ENCODE data around the gene SLC2A13. TPM values are rescaled to one million over a fixed set of nuclear protein-coding genes. Genes with fewer than 3 reads are reported as not detected.
"Not testable (repeated sequence)": the region's sequence is repeated elsewhere in the genome, so short reads cannot be mapped to it uniquely, and the experiment has no call there.

The SLC2A13 gene
- total RNA-seq, 2 experiments from 2014 or later = 2.0 to 2.1 TPM

DNA sequence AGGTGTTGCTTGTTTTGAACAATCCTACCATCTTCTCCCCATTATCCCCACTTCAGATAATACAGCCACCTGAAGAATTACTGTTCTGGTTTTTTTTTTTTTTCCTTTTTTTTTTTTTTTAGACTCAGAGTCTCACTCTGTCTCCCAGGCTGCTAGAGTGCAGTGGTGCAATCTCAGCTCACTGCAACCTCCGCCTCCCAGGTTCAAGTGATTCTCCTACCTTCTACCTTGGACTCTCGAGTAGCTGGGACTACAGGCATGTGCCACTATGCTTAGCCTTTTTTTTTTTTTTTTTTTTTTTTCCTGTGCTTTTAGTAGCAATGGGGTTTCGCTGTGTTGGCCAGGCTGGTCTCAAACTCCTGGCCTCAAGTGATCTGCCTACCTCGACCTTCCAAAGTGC is 306.9 kb downstream of the SLC2A13 start:
- CTCF ChIA-PET = no interaction called here
- no peaks in the 10 kb centered on the region for H3K36me3 Mint-ChIP-seq (ENCODE audit: low read depth)
- H3K4me3 Mint-ChIP-seq = no peak overlapping the region
- intact Hi-C loops (cut with micrococcal nuclease) = no loop called here
- H3K9me3 Mint-ChIP-seq = no peaks in the 10 kb centered on the region
- H3K27me3 Mint-ChIP-seq (ENCODE audit: low read depth) = no peaks in the 10 kb centered on the region
- no peak overlapping the region for H3K27ac Mint-ChIP-seq
- no peaks in the 10 kb centered on the region for H3K4me1 Mint-ChIP-seq (ENCODE audit: low read depth)
- DNase-seq = no peak

- Mint-ChIP-seq H3K4me3 (no peak overlapping the region), H3K27me3 (ENCODE audit: low read depth) (no peaks in the 10 kb centered on the region), H3K9me3 (no peaks in the 10 kb centered on the region), H3K4me1 (ENCODE audit: low read depth) (no peaks in the 10 kb centered on the region), H3K36me3 (ENCODE audit: low read depth) (no peaks in the 10 kb centered on the region), H3K27ac (no peak overlapping the region)
- CTCF ChIA-PET = no interaction called here
- intact Hi-C loops (cut with micrococcal nuclease) = no loop called here
- no peak for DNase-seq
These were observed 307.5 kb downstream of the SLC2A13 start for GRCh38 chr12:39798429-39798828.

DNA sequence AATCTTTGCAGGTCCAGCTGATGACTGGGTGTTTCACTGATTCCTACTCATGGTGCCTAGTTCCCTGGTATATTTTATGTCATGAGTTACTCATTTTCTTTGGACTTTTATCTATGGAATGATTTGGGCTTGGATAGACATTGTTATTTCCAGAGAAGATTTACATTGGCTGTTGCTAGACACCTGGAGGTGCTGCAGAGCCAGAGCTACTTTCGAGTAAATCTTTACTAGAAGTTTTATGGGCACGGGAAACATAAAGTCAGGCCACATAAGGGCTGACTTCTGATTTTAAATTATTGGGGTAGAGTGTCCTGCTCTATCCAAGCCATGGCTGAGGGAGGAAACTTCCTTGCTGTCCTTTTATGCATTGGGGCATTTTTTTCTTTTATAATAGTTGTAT is 310.4 kb downstream of the SLC2A13 start:
- Mint-ChIP-seq H3K27ac (no peak overlapping the region), H3K27me3 (ENCODE audit: low read depth) (no peaks in the 10 kb centered on the region), H3K4me3 (no peak overlapping the region), H3K36me3 (ENCODE audit: low read depth) (no peaks in the 10 kb centered on the region), H3K4me1 (ENCODE audit: low read depth) (no peaks in the 10 kb centered on the region), H3K9me3 (no peaks in the 10 kb centered on the region)
- intact Hi-C loops (cut with micrococcal nuclease) = no loop called here
- CTCF ChIA-PET = no interaction called here
- no peak for DNase-seq

- CTCF ChIA-PET = no interaction called here
- DNase-seq = no peak
- Mint-ChIP-seq H3K4me3 (no peak overlapping the region), H3K36me3 (ENCODE audit: low read depth) (no peaks in the 10 kb centered on the region), H3K27me3 (ENCODE audit: low read depth) (no peaks in the 10 kb centered on the region), H3K27ac (no peak overlapping the region), H3K9me3 (no peaks in the 10 kb centered on the region), H3K4me1 (ENCODE audit: low read depth) (no peaks in the 10 kb centered on the region)
- intact Hi-C loops (cut with micrococcal nuclease) = no loop called here
These were observed 312.9 kb downstream of the SLC2A13 start for GRCh38 chr12:39792938-39793337.

DNA sequence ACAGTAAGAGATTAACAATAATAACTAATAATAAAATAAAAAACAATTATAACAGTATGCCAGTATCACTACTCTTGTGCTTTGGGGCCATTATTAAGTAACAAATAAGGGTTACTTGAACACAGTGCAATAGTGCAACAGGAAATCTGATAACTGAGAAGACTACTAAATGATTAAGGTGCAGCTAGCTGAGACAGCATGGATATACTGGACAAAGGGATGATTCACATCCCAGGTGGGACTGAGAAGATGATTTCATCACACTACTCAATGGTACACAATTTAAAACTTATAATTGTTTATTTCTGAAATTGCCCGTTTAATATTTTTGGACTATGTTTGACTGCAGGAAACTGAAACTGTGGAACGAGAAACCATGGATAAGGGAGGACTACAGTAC is 317.6 kb downstream of the SLC2A13 start:
- Mint-ChIP-seq H3K4me1 (ENCODE audit: low read depth) (no peaks in the 10 kb centered on the region), H3K27ac (no peak overlapping the region), H3K36me3 (ENCODE audit: low read depth) (no peaks in the 10 kb centered on the region), H3K9me3 (no peaks in the 10 kb centered on the region), H3K27me3 (ENCODE audit: low read depth) (no peaks in the 10 kb centered on the region), H3K4me3 (no peak overlapping the region)
- DNase-seq = no peak
- intact Hi-C loops (cut with micrococcal nuclease) = no loop called here
- CTCF ChIA-PET = no interaction called here

DNA sequence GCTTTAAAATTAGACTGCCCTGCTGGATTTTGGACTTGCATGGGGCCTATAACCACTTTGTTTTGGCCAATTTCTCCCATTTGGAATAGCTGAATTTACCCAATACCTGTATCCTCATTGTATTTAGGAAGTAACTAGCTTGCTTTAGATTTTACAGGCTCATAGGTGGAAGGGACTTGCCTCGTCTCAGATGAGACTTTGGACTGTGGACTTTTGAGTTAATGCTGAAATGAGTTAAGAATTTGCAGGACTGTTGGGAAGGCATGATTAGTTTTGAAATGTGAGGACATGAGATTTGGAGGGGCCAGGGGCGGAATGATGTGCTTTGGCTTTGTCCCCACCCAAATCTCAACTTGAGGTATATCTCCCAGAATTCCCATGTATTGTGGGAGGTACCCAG is 320.1 kb downstream of the SLC2A13 start:
- H3K27ac Mint-ChIP-seq; H3K36me3 Mint-ChIP-seq (ENCODE audit: low read depth): not testable (repeated sequence)

DNA sequence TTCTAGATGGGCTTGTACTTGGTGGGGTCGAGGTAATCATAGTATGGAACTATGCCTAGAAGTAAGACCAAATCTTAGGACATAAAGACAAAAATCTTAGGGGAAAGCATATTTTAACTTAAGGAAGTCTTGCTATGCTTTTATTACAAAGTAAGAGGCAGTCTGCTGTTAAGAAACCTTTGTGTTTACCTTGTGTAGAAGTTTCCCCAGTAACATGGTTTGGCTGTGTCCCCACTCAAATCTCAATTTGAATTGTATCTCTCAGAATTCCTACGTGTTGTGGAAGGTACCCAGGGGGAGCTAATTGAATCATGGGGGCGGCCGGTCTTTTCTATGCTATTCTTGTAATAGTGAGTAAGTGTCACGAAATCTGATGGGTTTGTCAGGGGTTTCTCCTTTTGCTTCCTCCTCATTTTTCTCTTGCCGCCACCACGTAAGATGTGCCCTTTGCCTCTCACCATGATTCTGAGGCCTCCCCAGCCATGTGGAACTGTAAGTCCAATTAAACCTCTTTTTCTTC is 323.8 kb downstream of the SLC2A13 start:
- Mint-ChIP-seq H3K27me3 (ENCODE audit: low read depth) (no peaks in the 10 kb centered on the region), H3K9me3 (peaks cover 2% of the 10 kb centered on the region), H3K27ac (no peak overlapping the region), H3K36me3 (ENCODE audit: low read depth) (no peaks in the 10 kb centered on the region), H3K4me1 (ENCODE audit: low read depth) (no peaks in the 10 kb centered on the region), H3K4me3 (no peak overlapping the region)
- no peak for DNase-seq
- CTCF ChIA-PET = no interaction called here
- intact Hi-C loops (cut with micrococcal nuclease) = no loop called here

More for the DNA sequence above, 320.1 kb downstream of the SLC2A13 start:
- H3K9me3 Mint-ChIP-seq; DNase-seq; CTCF ChIA-PET; H3K4me1 Mint-ChIP-seq (ENCODE audit: low read depth); intact Hi-C loops (cut with micrococcal nuclease); H3K4me3 Mint-ChIP-seq; H3K27me3 Mint-ChIP-seq (ENCODE audit: low read depth): not testable (repeated sequence)

DNA sequence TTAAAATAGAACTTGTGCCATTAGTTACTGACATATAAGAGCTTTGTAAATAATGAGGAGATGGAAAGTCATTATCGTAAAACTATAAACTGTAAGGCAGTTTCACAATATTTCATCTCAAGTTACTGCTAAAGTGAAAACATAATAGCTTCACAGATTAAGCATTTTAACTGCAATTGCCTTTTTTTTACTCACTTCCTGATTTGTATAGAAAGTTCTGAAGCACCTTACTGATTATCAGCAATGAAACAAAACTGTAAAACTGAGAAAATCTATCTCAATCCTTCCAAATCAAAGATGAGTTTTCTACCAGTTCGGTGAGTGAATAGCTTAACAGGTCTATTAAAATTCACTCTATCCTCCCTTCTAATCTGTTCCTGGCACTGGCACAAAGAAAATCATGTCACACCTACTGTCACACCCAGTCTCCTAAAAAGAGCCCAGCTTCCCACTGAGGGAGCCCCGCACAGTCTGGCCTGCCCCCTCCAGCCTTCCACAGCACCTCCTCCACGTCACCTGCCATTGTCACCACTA is 324.9 kb downstream of the SLC2A13 start:
- Mint-ChIP-seq H3K27ac (no peak overlapping the region), H3K27me3 (ENCODE audit: low read depth) (no peaks in the 10 kb centered on the region), H3K36me3 (ENCODE audit: low read depth) (no peaks in the 10 kb centered on the region), H3K9me3 (peaks cover 2% of the 10 kb centered on the region), H3K4me3 (no peak overlapping the region), H3K4me1 (ENCODE audit: low read depth) (no peaks in the 10 kb centered on the region)
- no peak for DNase-seq
- CTCF ChIA-PET = no interaction called here
- intact Hi-C loops (cut with micrococcal nuclease) = no loop called here

DNA sequence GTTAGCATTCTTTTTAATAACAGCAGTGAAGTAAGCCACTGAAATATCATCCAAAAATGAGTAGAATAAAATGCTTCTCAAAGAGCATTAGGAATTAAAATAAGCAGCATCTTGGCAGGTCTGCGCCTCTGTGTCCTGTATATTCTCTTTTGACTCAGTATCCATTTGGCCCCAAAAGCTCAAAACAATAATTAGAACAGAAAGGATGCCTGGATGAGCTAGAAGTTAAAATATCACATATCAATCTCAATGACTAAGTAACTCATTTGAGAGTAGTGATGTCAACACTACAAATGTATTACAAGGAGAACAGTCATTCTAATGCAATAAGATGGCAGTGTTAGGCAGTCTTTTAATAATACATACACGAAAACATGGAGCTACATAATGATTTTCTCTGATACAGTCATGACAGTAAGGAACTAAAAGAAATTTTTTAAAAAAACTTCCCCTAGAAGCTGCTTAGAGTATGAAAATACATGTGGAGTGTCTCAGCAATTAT is 325.4 kb downstream of the SLC2A13 start:
- Mint-ChIP-seq H3K4me1 (ENCODE audit: low read depth) (no peaks in the 10 kb centered on the region), H3K36me3 (ENCODE audit: low read depth) (no peaks in the 10 kb centered on the region), H3K27me3 (ENCODE audit: low read depth) (no peaks in the 10 kb centered on the region), H3K4me3 (no peak overlapping the region), H3K9me3 (peaks cover 2% of the 10 kb centered on the region), H3K27ac (no peak overlapping the region)
- intact Hi-C loops (cut with micrococcal nuclease) = no loop called here
- CTCF ChIA-PET = no interaction called here
- DNase-seq = no peak

GRCh38 chr12:39779768-39780340 is 326.0 kb downstream of the SLC2A13 start:
- intact Hi-C loops (cut with micrococcal nuclease) = no loop called here
- Mint-ChIP-seq H3K4me3 (no peak overlapping the region), H3K27me3 (ENCODE audit: low read depth) (no peaks in the 10 kb centered on the region), H3K4me1 (ENCODE audit: low read depth) (no peaks in the 10 kb centered on the region), H3K27ac (no peak overlapping the region), H3K9me3 (peaks cover 2% of the 10 kb centered on the region), H3K36me3 (ENCODE audit: low read depth) (no peaks in the 10 kb centered on the region)
- no peak for DNase-seq
- CTCF ChIA-PET = interaction anchor here (0.7 kb wide), 1 partner anchor 17 kb away, joined by 3 read pairs; no protein-coding TSS in a partner anchor

DNA sequence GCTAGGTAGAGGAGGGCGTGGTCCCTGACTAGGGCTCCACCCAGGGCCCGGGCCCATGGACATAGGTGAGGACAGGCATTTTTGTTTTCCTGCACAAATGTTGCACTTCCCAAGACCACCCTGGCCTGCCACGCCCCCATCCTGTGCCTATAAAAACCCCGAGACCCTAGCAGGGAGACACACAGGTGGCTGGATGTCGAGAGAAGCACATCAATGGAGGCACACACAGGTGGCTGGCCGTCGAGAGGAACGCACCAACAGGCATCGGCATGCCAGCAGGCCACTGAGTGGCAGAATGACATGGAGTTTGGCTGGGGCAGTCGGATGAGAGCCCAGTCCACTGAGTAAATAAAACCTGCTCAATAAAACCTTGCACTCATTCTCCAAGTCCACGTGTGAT is 328.4 kb downstream of the SLC2A13 start:
- Mint-ChIP-seq H3K27me3 (ENCODE audit: low read depth) (no peaks in the 10 kb centered on the region), H3K4me3 (no peak overlapping the region), H3K27ac (no peak overlapping the region), H3K9me3 (peaks cover 1% of the 10 kb centered on the region), H3K36me3 (ENCODE audit: low read depth) (no peaks in the 10 kb centered on the region), H3K4me1 (ENCODE audit: low read depth) (no peaks in the 10 kb centered on the region)
- CTCF ChIA-PET = no interaction called here
- intact Hi-C loops (cut with micrococcal nuclease) = no loop called here
- DNase-seq = no peak

DNA sequence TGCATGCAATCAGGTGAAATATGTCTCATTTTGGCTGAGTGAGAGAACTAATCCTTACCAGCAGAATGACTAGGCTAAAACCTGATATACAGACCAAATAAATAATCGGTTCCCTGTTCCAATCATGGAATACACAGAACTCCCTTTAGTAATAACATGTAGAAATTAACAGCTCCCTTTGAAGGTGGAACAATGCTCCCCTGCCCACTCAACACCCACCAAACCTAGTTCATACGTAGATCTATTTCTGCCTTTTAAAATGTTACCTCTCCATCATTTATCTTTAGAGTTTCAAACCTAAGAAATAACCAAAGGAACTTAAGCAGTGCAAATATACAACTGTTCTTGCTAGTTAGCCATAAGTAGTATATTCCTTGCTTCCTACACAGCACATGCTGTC is 332.6 kb downstream of the SLC2A13 start:
- Mint-ChIP-seq H3K4me1 (ENCODE audit: low read depth) (no peaks in the 10 kb centered on the region), H3K27ac (no peak overlapping the region), H3K9me3 (no peaks in the 10 kb centered on the region), H3K4me3 (no peak overlapping the region), H3K27me3 (ENCODE audit: low read depth) (no peaks in the 10 kb centered on the region), H3K36me3 (ENCODE audit: low read depth) (no peaks in the 10 kb centered on the region)
- no peak for DNase-seq
- intact Hi-C loops (cut with micrococcal nuclease) = no loop called here
- CTCF ChIA-PET = no interaction called here

DNA sequence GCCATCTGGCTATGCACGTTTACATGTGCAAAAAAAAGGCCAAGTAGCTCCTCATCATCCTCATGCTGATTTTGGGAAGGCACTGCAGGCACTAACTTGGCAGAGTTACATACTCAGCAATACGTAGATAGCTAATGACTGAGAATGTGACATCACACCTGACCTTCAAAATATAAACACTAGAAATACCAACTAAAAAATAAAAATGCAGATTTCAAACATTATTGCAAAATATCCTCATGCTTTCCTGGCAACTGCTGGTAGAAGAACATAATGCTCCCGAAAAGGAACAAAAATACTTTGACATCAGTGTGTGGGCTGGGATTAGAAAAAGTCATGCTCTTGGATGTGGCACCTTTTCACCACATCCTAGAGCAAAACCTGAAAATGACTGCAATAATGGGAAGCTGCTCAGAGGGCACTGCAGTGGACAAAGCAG is 333.0 kb downstream of the SLC2A13 start:
- Mint-ChIP-seq H3K27me3 (ENCODE audit: low read depth) (no peaks in the 10 kb centered on the region), H3K36me3 (ENCODE audit: low read depth) (no peaks in the 10 kb centered on the region), H3K27ac (no peak overlapping the region), H3K4me3 (no peak overlapping the region), H3K4me1 (ENCODE audit: low read depth) (no peaks in the 10 kb centered on the region), H3K9me3 (no peaks in the 10 kb centered on the region)
- intact Hi-C loops (cut with micrococcal nuclease) = no loop called here
- CTCF ChIA-PET = no interaction called here
- DNase-seq = no peak
